Astrocyte (in vitro differentiated cells and primary cell): ENCODE data around the gene ARID2.

Source experiments
- EZH2 ChIP-seq: IDR thresholded peaks from 2 replicates; pipeline ENCODE4 v1.6.1; 2012; ENCODE audit warnings: mild to moderate bottlenecking, low read length, inconsistent platforms; ENCODE audit not compliant: insufficient read depth
- TF ChIP-seq, protein P1 (sequence below): IDR thresholded peaks from 2 replicates; pipeline ENCODE4 v1.5.1; 2011; ENCODE audit warnings: low read depth, mild to moderate bottlenecking, inconsistent platforms, low read length, moderate library complexity; ENCODE audit not compliant: insufficient read depth

DNA sequence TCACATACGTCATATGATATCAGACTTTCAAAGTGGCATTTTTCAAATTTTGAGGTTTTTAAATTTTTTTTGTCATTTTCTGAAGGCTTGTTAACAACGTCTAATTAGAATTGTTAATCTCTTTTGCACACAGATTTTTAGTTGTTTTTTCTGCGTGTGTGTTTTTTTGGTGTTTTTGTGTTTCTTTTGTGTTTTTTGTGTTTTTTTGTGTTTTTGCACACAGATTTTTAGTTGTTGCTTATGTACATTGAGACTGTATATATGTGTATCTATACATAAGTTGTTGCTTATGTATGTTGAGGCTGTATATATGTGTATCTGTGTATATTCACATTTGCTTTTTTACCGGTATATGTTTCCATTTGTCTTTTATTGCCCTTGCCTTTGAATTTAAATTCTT lies 30.8 kb downstream of the ARID2 start:
- TF ChIP-seq, protein P1, sequence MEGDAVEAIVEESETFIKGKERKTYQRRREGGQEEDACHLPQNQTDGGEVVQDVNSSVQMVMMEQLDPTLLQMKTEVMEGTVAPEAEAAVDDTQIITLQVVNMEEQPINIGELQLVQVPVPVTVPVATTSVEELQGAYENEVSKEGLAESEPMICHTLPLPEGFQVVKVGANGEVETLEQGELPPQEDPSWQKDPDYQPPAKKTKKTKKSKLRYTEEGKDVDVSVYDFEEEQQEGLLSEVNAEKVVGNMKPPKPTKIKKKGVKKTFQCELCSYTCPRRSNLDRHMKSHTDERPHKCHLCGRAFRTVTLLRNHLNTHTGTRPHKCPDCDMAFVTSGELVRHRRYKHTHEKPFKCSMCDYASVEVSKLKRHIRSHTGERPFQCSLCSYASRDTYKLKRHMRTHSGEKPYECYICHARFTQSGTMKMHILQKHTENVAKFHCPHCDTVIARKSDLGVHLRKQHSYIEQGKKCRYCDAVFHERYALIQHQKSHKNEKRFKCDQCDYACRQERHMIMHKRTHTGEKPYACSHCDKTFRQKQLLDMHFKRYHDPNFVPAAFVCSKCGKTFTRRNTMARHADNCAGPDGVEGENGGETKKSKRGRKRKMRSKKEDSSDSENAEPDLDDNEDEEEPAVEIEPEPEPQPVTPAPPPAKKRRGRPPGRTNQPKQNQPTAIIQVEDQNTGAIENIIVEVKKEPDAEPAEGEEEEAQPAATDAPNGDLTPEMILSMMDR = no peak
- TF ChIP-seq EZH2 = no peak
